ENCODE data around the gene RPS6KL1. TPM values are rescaled to one million over a fixed set of nuclear protein-coding genes. Genes with fewer than 3 reads are reported as not detected.

The RPS6KL1 gene
- total RNA-seq, 1 experiment from 2014 or later: 0.80 TPM

DNA sequence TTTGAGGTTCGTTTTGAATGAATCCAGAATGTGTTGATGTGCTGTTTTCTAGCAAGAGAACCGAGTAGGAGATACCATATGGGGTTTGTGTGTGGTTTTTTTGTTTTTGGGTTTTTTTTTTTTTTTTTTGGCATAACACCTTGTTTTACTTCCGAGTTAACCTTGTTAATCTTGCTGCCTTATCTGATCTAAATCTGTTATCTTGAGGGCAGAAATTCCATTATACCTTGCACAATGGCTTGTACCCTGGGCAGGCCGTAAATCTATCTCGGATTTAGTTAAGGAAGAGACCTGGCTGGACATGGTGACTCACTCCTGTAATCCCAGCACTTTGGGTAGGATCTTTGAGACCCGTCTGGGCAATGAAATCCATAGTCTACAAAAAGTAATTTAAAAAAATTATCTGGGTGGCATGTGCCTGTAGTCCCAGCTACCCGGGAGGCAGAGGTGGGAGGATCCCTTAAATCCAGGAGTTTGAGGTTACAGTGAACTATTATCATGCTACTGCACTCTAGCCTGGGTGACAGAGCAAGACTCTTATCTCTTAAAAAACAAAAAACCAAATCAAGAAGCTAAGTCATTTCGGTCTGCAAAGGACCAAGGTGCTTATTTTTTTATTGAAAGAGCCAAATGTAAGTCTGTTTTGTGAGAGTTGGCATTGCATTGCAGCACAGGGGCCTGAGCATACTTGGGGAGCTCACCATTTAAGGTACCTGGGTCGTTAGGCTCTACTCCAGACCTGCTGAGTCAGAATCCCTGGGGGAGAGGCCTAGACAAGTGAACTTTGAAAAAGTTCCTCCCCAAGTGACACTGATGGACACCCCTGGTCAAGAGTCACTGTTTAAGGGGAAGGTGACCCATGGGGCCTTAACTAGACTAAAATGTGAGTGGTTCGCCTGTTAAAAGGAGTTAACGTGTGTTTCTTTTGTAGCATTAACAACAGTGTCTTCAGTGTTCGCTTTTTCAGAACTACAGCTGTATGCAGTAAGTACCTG, 34.6 kb downstream of the RPS6KL1 start:
- peak; percentile 30 for DNase-seq (ENCODE audit: low read depth)

DNA sequence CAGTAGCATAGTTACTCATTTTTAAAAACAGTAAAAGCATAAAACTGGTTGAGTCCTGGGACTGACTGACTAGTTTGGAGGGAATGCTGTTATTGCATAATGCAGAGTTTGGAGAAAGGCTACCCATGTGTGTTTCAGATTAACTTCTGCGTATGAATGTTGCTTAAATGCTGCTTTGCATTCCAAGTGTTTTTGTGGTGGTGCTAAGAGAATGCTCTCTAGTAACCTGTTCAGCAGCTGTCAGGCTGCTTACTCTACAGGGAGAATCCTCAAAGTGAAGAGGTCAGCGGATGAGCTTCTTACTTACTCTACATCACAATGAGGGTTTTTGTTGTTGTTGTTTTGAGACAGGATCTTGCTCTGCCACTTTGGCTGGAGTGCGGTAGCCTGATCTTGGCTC, 37.1 kb downstream of the RPS6KL1 start:
- peak; percentile 96 for DNase-seq (ENCODE audit: low read depth)

DNA sequence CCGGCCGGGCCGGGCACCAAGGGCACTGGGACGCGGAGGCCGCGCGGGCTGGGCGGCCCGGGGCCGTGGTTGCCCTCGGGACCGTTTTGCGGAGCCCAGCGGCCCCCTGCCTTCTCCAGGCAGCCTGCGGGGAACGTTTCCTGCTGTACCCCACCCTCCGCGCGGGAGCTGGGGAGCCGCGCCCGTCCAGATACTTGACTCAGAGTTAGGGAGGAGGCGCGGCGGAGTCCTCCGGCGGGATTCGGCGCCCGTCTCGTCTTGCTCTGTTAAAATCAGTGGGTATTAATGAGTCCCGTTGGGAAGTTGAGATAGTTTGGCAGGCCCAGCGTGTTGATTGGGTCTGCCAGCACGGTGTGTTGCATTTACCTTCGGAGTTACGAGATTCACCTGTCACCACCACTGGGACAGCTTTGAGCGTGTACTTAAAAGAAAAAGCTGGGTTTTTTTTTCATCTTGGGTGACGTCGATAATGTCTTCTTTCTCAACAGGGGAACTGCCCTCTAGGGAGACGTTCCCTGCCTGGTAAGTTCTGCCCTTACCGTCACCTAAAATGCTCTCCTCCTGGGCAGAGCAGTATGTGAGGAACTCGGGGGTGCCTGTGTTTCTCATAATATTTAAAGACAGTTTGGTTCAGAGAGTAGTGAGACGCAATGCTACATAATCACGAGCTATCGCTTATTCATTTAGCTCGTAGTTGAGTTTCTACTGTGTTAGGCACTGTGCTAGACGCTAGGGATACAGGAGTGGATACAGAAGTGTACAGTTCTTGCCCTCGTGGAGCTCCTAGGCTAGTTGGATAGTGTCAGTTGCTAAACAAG, 40.7 kb downstream of the RPS6KL1 start:
- DNase-seq (ENCODE audit: low read depth): peak; percentile 42

DNA sequence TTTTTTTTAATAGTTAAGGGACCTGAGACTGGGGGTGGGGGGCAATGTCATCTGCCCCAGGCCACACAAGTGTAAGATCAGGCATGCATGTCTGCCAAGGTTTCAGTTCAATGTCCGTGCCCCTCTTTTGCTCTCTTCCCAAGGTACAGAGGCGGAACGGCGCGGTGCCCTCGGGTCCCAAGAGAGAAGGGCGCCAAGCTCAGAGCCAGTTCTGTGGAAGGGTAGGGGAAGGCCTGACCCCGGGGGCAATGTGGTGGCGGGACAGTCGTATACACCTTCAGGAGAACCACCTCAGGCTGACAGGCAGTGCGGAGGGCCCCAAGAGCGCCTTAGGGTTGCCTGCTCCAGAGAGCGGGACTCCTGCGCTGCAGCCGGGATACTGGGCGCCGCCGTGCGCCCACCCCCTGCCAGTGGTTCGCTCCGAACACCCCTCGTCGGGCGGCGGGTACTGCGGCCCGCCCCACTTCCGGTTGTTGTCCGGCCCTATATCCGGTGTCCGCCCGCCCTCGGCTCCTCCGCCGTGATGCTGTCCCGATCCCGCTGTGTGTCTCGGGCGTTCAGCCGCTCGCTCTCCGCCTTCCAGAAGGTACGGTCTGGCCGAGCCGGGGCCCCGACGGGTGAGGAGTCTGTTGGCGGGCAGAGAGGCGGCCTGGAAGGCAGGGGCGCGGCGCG, 41.5 kb downstream of the RPS6KL1 start, which contains the start of gene DLST:
TSS of gene DLST (plus strand) at position 486 of the 672 bp plus-strand sequence. CDS start at position 524, 38 bp downstream.
- peak; percentile 84 for DNase-seq (ENCODE audit: low read depth)

DNA sequence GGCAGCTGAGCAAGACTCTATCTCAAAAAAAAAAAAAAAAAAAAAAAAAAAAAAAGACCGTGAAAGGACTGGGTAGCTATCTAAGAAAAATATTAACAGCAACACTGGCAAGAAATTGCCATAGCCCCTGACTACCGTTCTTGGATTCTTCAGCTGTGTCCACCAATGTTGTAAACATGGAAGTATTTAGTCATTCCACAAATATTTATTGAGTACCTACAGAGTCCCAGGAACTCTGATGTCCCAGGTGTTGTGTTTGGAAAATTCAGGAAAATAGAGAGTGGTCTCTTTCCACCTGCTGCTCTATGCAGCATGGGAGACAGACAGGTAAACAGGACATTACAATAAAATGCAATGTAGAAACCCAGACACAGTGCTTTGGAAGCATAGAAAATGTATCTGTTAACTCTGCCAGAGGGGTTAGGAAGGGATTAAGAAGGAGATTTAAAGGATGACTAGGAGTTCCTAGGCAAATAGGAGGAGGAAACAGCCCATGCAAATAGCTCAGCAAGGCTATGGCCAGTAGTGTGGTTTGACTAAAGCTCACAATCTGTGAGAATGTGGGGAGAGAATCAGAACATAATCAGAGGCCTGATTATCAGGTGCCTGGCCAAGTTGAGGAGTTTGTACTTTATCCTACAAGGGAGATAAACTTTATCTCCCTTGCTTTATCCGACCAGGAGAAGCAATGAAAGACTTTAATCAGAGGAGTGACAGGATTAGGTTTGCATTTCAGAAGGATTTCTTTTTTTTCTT, 43.5 kb downstream of the RPS6KL1 start:
- no peak for DNase-seq (ENCODE audit: low read depth)

DNA sequence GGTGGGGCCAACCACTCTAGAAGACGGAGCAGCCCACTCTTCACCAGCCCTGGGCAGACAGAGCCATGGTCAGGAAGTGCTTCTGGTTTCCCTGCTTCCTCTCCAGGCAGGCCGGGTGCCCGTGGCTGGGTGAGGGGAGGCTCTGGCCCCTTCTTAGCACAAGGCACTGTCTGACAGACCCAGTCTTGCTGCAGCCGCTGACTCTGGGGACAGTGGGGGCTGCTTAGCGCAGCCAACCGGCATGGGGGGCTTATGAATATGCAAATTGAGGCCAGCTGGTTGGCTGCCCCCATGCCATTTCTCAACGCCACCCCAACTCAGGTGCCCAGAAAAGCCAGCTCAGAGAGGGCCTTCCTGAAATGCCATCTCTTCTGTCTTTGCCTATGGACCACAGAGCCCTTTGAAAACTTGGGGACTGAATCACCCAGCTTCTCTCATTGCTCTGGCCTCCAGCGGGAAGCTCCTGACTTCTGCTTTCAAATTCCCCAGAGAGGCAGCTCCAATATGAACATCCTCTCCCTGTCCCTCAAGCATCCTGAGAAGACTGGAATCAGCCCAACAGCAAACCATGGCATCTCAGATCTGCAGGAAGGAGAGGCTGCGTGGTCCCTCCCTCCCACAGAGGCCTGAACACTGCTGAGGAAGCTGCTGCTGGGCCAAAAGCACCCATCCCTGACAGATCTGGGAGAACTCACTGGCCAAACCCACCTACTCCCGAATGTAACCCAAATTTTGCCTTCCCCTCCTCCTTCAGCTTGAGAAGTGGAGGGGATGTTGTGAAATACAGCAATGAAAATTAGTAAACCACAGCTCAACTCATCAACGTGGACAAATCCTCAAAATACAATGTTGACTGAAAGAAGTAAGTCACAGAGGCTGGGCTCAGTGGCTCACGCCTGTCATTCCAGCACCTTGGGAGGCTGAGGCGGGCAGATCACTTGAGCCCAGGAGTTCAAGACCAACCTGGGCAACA, 46.8 kb downstream of the RPS6KL1 start, which contains the start of gene PROX2:
TSS of gene PROX2 (minus strand) at position 205 of the 973 bp plus-strand sequence. CDS start 12,311 bp downstream, outside the sequence.
- DNase-seq (ENCODE audit: low read depth): no peak

DNA sequence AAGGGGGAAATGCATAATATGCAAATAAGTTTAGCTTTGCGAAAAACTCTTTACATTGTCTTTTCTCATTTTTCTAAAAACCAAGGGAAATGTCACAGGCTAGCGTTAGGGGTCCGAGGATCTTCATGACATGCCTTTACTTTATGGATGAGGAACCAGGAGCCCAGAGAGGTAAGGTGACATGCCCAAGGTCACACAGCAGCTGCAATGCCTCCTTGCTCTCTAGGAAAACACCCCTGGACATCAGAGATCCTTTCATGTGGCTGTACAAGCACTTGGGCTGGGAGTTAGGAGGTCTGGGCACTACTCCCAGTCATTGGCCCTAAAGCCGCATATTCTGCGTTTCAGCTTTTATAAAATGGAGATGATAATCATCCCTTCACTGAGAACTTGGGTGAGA, 47.9 kb downstream of the RPS6KL1 start:
- DNase-seq (ENCODE audit: low read depth): no peak

DNA sequence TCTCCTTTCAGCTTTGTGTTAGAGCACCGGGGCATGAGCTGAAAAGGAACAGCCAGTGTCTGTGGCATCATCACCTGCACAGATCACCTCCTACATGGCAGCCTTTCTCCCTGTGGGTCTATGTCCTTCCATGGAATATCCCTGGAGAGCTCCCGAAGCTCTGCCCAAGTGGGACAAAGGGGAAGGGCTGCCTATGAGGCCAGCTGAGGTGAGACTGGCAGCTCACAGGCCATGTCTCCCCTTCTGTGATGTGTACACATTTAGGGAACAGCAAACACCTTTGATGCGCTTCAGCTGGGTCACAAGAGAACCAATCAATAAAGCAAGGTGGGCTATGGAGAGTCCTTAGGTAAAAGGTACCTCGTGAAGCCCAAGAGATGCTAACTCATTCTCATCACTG, 51.2 kb downstream of the RPS6KL1 start:
- no peak for DNase-seq (ENCODE audit: low read depth)

DNA sequence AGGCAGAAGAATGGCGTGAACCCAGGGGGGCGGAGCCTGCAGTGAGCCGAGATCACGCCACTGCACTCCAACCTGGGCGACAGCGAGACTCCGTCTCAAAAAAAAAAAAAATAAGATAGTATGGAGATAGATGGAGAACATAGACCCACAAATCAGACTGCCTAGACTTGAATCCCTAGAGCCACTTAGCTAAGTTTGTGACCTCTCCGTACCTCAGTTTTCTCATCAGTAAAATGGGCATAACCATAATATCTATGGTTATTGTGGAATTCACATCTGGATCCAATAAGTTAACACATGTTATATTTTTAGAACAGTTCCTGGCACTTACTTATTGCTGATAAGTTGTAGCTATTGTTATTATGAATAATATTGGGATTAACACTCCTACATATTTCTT, 54.3 kb downstream of the RPS6KL1 start:
- no peak for DNase-seq (ENCODE audit: low read depth)

DNA sequence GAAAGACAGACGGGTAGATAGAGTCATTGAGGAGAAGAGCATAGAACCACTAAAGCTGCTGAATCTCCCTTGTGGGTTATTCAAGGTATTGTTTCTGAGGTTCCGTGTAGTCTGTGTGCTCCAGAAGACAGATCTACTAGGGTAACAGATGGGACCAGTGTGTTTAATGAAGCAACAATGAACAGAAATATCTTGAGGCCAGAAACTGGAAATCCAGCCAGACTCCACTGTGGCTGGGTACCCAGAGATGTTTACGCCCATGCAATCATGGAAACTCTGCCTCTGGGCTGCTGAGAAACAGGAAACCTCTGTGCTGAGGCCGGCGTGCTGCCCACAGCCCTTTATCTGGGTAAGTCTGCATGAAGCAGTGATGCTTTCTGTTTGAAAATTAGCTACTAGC, 55.4 kb downstream of the RPS6KL1 start:
- DNase-seq (ENCODE audit: low read depth): no peak

DNA sequence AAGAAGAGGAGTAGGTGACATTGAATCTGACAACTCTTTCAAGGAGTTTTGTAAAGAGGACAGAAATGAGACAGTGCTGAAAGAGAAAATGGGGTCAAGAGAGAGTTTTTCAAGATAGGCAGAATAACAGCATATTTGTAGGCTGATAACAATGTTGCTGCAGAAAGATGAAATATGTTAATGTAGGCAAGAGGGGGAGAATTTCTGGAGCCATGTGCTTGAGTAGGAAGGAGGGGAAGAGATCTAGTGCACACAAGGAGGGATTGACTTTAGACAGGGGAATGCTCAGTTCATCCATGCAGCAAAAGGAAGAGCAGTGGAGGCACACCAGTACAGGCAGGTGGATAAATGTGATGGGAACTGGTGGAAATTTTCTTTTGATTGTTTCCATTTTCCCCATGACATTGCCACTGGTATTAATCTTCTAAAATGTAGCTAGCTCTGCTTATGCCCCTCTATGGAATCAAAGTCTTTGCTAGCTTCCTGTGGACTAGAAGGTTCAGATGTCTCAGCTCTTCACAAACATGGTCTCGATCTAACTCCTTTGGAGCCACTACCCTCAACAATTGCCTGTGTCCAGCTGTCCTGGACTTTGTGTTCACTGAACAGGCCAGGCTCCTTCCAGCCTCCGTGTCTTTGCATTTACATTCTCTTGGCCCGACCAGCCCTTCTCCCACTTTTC, 56.2 kb downstream of the RPS6KL1 start:
- no peak for DNase-seq (ENCODE audit: low read depth)

DNA sequence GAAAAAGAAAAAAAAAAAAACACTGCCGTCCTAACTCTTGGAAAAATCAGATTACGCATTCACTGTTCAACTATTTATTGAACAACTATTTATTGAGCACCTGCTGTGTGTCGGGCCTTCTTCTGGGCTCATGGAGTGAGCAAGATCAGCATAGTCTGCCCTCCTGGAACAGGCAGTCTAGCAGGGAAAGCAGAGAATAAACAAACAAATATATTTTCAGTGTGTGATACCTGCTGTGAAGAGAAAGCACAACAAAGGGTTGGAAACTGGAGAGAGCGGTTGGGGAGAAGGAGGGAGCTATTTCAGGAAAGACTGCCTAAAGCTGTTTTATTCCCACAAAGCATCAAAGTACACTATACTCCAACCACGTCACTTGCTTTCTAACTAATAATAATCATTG, 57.9 kb downstream of the RPS6KL1 start:
- no peak for DNase-seq (ENCODE audit: low read depth)

DNA sequence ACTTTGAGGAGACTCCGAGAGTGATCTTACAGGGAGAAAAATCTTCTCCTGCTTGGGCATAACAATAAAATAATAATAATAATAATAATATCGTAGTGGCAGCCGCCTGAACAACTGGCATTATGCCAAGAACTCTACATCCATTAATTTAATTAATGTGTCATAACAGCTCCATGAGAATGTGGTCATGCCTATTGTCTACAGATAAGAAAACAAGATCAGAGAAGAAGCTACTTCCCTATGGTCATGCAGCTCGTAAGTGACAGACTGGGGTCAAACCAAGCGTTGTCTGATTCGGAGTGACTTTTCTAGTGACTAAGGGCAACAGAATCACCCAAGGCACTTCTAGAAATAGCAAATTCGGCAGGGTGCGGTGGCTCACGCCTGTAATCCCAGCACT, 58.9 kb downstream of the RPS6KL1 start:
- DNase-seq (ENCODE audit: low read depth): no peak

DNA sequence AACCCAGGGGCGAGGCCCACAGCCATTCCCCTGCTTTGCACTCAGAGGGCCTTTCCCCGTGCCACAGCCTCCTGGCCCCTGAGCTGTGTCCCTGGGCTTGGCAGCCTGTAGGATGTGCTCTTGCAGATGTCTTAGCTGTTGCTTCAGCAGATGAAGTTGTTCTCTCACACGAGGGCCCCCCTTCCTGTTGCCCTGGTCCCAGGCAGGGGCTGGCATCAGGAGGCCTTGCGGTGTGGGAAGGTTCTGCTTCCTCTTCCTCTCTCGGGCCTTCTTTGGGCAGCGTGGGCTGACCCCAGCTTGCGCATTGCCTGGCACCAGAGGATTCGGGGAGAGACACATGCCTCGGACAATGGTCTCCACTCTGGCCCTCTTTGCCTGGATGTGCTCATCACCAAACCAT, 59.8 kb downstream of the RPS6KL1 start:
- no peak for DNase-seq (ENCODE audit: low read depth)

DNA sequence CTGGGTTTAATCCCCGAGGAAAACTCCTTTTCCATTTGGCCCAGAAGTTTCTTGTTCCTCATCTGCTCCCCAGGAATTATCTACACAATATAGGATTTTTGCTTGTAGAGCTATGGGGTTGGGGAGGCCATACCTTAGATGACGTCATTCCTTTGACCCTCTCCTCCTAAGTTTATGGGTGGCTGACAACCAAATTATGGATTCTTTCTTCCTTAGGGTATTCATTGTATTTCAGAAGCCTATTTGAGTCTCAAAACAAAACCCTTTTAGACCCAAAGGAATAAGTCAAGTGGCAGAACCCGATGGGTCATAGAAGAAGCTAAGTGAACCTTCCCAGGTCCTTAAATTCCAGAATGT, 61.3 kb downstream of the RPS6KL1 start:
- no peak for DNase-seq (ENCODE audit: low read depth)

DNA sequence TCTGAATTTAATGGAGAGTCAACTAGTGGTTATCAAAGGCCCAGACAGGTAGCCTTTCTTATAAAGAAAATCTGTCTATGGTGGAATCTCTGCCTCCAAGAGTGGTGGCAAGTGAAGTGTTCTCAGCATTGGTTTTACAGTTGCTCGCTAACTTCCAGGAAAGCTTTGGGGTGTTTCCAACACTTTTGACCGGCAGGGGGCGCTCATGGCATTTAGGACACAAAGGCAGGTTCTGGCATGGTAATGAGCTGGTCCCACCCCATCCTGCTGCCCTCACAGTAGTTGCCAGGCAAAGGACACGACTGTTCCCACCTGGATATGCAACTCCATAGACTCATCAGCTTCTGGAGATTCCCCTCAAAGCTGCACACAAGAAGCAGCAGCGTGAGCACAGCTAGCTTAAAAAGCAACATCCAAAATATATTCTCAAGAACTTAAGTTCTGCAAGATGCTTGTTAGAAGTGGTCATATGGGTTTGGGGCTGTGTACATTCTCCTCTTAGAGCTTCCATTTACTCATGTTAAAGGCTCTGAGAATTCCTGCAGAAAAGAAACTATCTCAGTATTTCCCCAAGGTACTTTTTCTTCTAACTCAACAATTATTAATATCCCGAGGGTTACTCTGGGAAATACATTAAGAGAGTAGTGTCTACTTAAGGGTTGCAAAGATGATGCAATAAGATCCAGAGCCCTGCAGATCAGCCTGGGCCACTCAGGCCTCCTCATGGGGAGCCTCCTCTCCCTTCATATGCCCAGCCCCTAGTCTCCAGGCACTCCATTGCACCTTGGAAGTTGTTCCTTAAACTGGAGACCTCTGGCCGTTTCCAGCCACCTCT, 61.9 kb downstream of the RPS6KL1 start:
- DNase-seq (ENCODE audit: low read depth): peak; percentile 77

DNA sequence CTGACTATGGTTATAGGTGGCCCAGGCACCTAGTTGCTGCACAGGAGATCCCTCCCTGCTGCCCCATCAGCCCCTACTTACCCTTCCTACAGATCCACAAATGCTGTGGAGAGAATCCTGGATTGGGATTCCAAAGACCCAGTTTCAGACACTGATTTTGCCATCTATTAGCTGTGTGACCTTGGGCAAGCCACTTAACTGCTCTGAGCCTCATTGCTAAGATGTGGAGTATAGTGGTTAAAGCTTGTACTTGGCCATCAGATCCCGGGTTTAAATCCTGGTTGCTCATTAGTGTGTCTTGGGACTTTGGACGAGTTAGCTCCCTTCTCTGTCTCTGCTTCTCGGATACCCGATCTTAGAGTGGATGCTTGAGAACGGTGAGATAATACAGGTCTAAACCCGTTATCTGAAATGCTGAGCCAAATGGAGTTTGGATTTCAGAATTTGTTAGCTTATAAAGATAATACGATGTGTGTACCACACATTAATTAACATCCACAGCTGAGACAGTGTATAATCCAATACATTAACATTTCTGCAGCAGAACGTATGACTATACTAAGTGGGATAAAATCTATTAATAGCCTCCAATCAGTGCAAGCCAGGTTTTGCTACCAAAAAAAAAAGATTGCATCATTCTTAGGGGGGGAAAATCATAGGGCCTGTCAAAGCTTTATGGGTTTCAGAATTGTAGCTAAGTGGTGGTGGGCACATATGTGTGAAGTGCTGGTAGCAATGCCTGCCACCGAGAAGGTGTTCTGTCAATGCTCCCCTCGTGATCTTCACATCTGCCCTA, 63.1 kb downstream of the RPS6KL1 start:
- DNase-seq (ENCODE audit: low read depth): no peak
